Upper lobe of left lung (tissue), 6 donors: ENCODE measurements around the gene EPHB2. TPM values are rescaled to one million over a fixed set of nuclear protein-coding genes. Genes with fewer than 3 reads are reported as not detected.

ENCODE experiments used
- ATAC-seq, 2 donors: fragments of 200-7000 bp; cut with Tn5 transposase; one replicate each; pipeline ENCODE4 v1.9.1; 2022; ENCODE audit warnings: mild to moderate bottlenecking in 2 of 2, moderate library complexity in 2 of 2; ENCODE audit not compliant: low FRiP score in 2 of 2
- DNase-seq, 2 donors: peaks; one replicate each; pipeline ENCODE4 v3.0.0-alpha.2; 2019 to 2020
- H3K27ac ChIP-seq, 4 donors: fragments of 200-600 bp; sonication (generic); one replicate each; pipeline ENCODE4 v1.5.1; 2016 to 2019
- H3K27me3 ChIP-seq, 4 donors: fragments of 200-600 bp; sonication (generic); one replicate each; pipeline ENCODE4 v1.5.1; 2017 to 2019
- H3K36me3 ChIP-seq, 4 donors: fragments of 200-600 bp; sonication (generic); one replicate each; pipeline ENCODE4 v1.5.1; 2016 to 2019
- H3K4me1 ChIP-seq, 4 donors: fragments of 200-600 bp; sonication (generic); one replicate each; pipeline ENCODE4 v1.5.1; 2018 to 2019
- H3K4me3 ChIP-seq, 4 donors: fragments of 200-600 bp; sonication (generic); one replicate each; pipeline ENCODE4 v1.5.1; 2017 to 2019; ENCODE audit warnings: mild to moderate bottlenecking in 2 of 4, moderate library complexity in 1 of 4
- H3K9me3 ChIP-seq, 4 donors: fragments of 200-600 bp; sonication (generic); one replicate each; pipeline ENCODE4 v1.5.1; 2018 to 2019
- CTCF ChIP-seq, 6 experiments: fragments of 450-650 bp in 4 of 6; fragments of 200-600 bp in 2 of 6; sonication (generic) in 2 of 6; IDR thresholded peaks; one replicate each; pipeline ENCODE4 v1.5.1; 2016 to 2019; ENCODE audit warnings: antibody characterized with exemption in 6 of 6
- EP300 ChIP-seq, 4 donors: sonication (generic); formaldehyde crosslinking; IDR thresholded peaks; one replicate each; pipeline ENCODE4 v1.5.1; 2017; ENCODE audit warnings: antibody characterized with exemption in 4 of 4, control low read depth in 2 of 4
- POLR2A ChIP-seq, 4 donors: fragments of 450-650 bp; IDR thresholded peaks; one replicate each; pipeline ENCODE4 v1.5.1; 2016 to 2017; ENCODE audit warnings: antibody characterized with exemption in 4 of 4, mild to moderate bottlenecking in 2 of 4
- POLR2AphosphoS5 ChIP-seq, 2 donors: sonication (generic); formaldehyde crosslinking; IDR thresholded peaks; one replicate each; pipeline ENCODE4 v1.5.1; 2017; ENCODE audit warnings: antibody characterized with exemption in 2 of 2
- WGBS, 2 donors: methylation state at CpG; one replicate each; pipeline ENCODE4 v1.1.5; 2017 to 2018; 5-methylcytosine and 5-hydroxymethylcytosine counted together
- total RNA-seq, 6 donors: library from RNA; depleted of rRNA in 4 of 6; stranded (reverse); fragments of >200 nt in 4 of 6; gene quantifications; one replicate each; pipeline versions ENCODE4 v1.1.0 to v1.2.1, GENCODE V29; 2016 to 2021
- donor health status: DM: no; HTN: no; CAD: no; lungs with moderate emphysema.
- donor health status: DM: no; HTN: yes; CAD: no; lungs with severe emphysema.

EPHB2 gene
- total RNA-seq, 6 donors from 2014 or later: 1.0 to 8.8 (median 5.6) TPM

- Histone ChIP-seq H3K4me1 (no peaks in the 10 kb centered on the region), H3K36me3 (no peaks in the 10 kb centered on the region), H3K27ac (no peak overlapping the region), H3K9me3 (peaks cover 0 to 12% (median 0%) of the 10 kb centered on the region in 4 donors), H3K27me3 (no peaks in the 10 kb centered on the region), H3K4me3 (no peak overlapping the region)
- peak in 1 of 2 donors; percentile 2 for DNase-seq
- TF ChIP-seq CTCF (IDR thresholded peaks at IDR 0.05): no peak
- no peak for TF ChIP-seq POLR2A (IDR thresholded peaks at IDR 0.05)
- no peak for TF ChIP-seq EP300 (IDR thresholded peaks at IDR 0.05)
- no peak for TF ChIP-seq POLR2AphosphoS5 (IDR thresholded peaks at IDR 0.05)
- ATAC-seq: no peak
- 44 to 48% methylated on average over 4 of the region's 4 CpGs for WGBS, 2 donors
Measured at GRCh38 chr1:22932803-22933470, 222.3 kb downstream of the EPHB2 start.

GRCh38 chr1:22935433-22935832, 224.8 kb downstream of the EPHB2 start:
- ATAC-seq: no peak
- no peak overlapping the region for H3K27ac ChIP-seq
- H3K9me3 ChIP-seq: peaks cover 0 to 12% (median 0%) of the 10 kb centered on the region in 4 donors
- no peak for TF ChIP-seq CTCF (IDR thresholded peaks at IDR 0.05)
- TF ChIP-seq EP300 (IDR thresholded peaks at IDR 0.05): no peak
- TF ChIP-seq POLR2AphosphoS5 (IDR thresholded peaks at IDR 0.05): no peak
- no peak for TF ChIP-seq POLR2A (IDR thresholded peaks at IDR 0.05)
- no peaks in the 10 kb centered on the region for H3K4me1 ChIP-seq
- 85 to 95% methylated on average over 3 of the region's 3 CpGs for WGBS, 2 donors
- no peak overlapping the region for H3K4me3 ChIP-seq
- no peaks in the 10 kb centered on the region for H3K36me3 ChIP-seq
- H3K27me3 ChIP-seq: no peaks in the 10 kb centered on the region
- DNase-seq: no peak

- no peaks in the 10 kb centered on the region for H3K27me3 ChIP-seq
- TF ChIP-seq POLR2A (IDR thresholded peaks at IDR 0.05) (no peak), EP300 (IDR thresholded peaks at IDR 0.05) (no peak), POLR2AphosphoS5 (IDR thresholded peaks at IDR 0.05) (no peak), CTCF (IDR thresholded peaks at IDR 0.05) (no peak)
- 85 to 86% methylated on average over 1 to 2 of the region's 2 CpGs for WGBS, 2 donors
Measured at GRCh38 chr1:22936681-22937080, 226.0 kb downstream of the EPHB2 start.

GRCh38 chr1:22941257-22941656, 230.6 kb downstream of the EPHB2 start:
- Histone ChIP-seq H3K36me3 (no peaks in the 10 kb centered on the region), H3K9me3 (peaks cover 0 to 7% (median 2%) of the 10 kb centered on the region in 4 donors), H3K4me3 (no peak overlapping the region), H3K4me1 (no peaks in the 10 kb centered on the region), H3K27me3 (no peaks in the 10 kb centered on the region), H3K27ac (no peak overlapping the region)
- TF ChIP-seq POLR2A (IDR thresholded peaks at IDR 0.05): no peak
- TF ChIP-seq EP300 (IDR thresholded peaks at IDR 0.05): no peak
- no peak for TF ChIP-seq POLR2AphosphoS5 (IDR thresholded peaks at IDR 0.05)
- TF ChIP-seq CTCF (IDR thresholded peaks at IDR 0.05): no peak
- DNase-seq: no peak
- ATAC-seq: no peak
- WGBS, 2 donors: 71% methylated on average over 2 of the region's 2 CpGs

More at GRCh38 chr1:22936681-22937080, 226.0 kb downstream of the EPHB2 start:
- no peak for ATAC-seq
- Histone ChIP-seq H3K9me3 (peaks cover 0 to 18% (median 2%) of the 10 kb centered on the region in 4 donors), H3K4me3 (no peak overlapping the region), H3K4me1 (no peaks in the 10 kb centered on the region), H3K27ac (no peak overlapping the region), H3K36me3 (no peaks in the 10 kb centered on the region)
- DNase-seq: peak in 1 of 2 donors; percentile 10
